ENCODE measurements around the gene DRC3.

Gene DRC3

GRCh38 chr17:18056214-18056613 is 83.6 kb downstream of the DRC3 start:
- no peak for DNase-seq

DNA sequence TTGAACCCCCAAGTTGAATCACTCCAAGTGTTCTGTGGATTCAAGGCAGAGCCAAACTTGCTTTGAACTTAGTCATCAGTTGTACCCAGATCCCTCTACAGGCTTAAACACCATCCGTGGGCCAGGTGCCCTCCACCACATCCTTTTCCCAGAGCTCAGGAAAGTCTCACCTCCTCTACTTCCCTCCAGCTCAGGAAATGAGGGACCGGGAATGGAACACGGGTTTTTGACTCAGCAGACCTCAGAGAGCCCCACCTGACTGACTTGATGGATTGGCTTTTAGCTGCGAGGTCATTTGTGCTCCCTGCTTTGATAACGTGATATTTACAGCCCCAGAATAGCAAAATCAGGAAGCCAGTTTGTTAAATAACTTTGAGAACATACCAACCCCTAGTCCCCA is 86.6 kb downstream of the DRC3 start:
- DNase-seq, result no peak

GRCh38 chr17:18064053-18064452 is 91.4 kb downstream of the DRC3 start:
- no peak for DNase-seq

DNA sequence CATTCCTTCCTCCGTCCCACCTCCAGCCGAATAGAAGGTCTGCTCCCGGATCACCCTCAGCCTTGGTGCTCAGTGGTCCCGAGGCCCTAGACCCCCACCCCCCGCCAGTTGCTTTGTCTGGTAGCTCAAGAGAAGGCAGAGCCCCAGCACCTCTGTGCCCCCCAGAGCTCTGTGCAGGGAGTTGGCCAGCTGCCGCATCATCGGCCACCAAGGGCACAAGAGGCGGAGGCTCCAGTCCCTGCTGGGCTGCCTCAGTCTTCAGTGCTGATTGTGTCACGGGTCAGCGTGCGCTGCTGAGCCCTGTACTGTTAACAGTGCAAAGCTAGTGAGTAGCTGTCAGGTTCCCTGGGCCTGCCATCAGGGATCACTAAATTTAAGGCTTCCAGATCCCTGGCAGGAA is 92.9 kb downstream of the DRC3 start:
- no peak for DNase-seq

Data from eye (tissue), 1 donor.